ENCODE results near the gene GTF2IRD1.

GTF2IRD1 gene

GRCh38 chr7:74579800-74580685 lies 126.3 kb downstream of the GTF2IRD1 start:
- TF ChIP-seq TAF1 (IDR thresholded peaks at IDR 0.05; ENCODE audit: borderline replicate concordance, insufficient read depth, low read length) (no peak), POLR2AphosphoS5 (IDR thresholded peaks at IDR 0.05; ENCODE audit: low read depth, low read length) (no peak), REST (IDR thresholded peaks at IDR 0.05; ENCODE audit: insufficient read depth in 1 of 2, low read depth in 2 of 2, low read length in 2 of 2) (no peak), SIN3A (IDR thresholded peaks at IDR 0.05; ENCODE audit: borderline replicate concordance, insufficient read depth, low read length) (no peak), FOXP2 (optimal IDR thresholded peaks at IDR 0.05; ENCODE audit: borderline replicate concordance, extremely low read depth, extremely low read length, insufficient read depth) (no peak)

GRCh38 chr7:74581916-74582440 lies 128.3 kb downstream of the GTF2IRD1 start:
- TF ChIP-seq REST (IDR thresholded peaks at IDR 0.05; ENCODE audit: insufficient read depth in 1 of 2, low read depth in 2 of 2, low read length in 2 of 2) (no peak), TAF1 (IDR thresholded peaks at IDR 0.05; ENCODE audit: borderline replicate concordance, insufficient read depth, low read length) (no peak), POLR2AphosphoS5 (IDR thresholded peaks at IDR 0.05; ENCODE audit: low read depth, low read length) (no peak), FOXP2 (optimal IDR thresholded peaks at IDR 0.05; ENCODE audit: borderline replicate concordance, extremely low read depth, extremely low read length, insufficient read depth) (no peak), SIN3A (IDR thresholded peaks at IDR 0.05; ENCODE audit: borderline replicate concordance, insufficient read depth, low read length) (no peak)

GRCh38 chr7:74582447-74583039 lies 128.8 kb downstream of the GTF2IRD1 start:
- no peak for TF ChIP-seq FOXP2 (optimal IDR thresholded peaks at IDR 0.05; ENCODE audit: borderline replicate concordance, extremely low read depth, extremely low read length, insufficient read depth)
- TF ChIP-seq REST (IDR thresholded peaks at IDR 0.05; ENCODE audit: insufficient read depth in 1 of 2, low read depth in 2 of 2, low read length in 2 of 2): no peak
- no peak for TF ChIP-seq SIN3A (IDR thresholded peaks at IDR 0.05; ENCODE audit: borderline replicate concordance, insufficient read depth, low read length)
- no peak for TF ChIP-seq TAF1 (IDR thresholded peaks at IDR 0.05; ENCODE audit: borderline replicate concordance, insufficient read depth, low read length)
- TF ChIP-seq POLR2AphosphoS5 (IDR thresholded peaks at IDR 0.05; ENCODE audit: low read depth, low read length): no peak

- TF ChIP-seq SIN3A (IDR thresholded peaks at IDR 0.05; ENCODE audit: borderline replicate concordance, insufficient read depth, low read length) (no peak), REST (IDR thresholded peaks at IDR 0.05; ENCODE audit: insufficient read depth in 1 of 2, low read depth in 2 of 2, low read length in 2 of 2) (no peak), TAF1 (IDR thresholded peaks at IDR 0.05; ENCODE audit: borderline replicate concordance, insufficient read depth, low read length) (no peak), POLR2AphosphoS5 (IDR thresholded peaks at IDR 0.05; ENCODE audit: low read depth, low read length) (no peak), FOXP2 (optimal IDR thresholded peaks at IDR 0.05; ENCODE audit: borderline replicate concordance, extremely low read depth, extremely low read length, insufficient read depth) (no peak)
These were observed 129.9 kb downstream of the GTF2IRD1 start for GRCh38 chr7:74583630-74584029.

Data from PFSK-1 (cell line).